HEK293T (cell line): ENCODE results near the gene SPDEF.

Experiments used
- CTCF ChIA-PET: fragments of 350-600 bp; formaldehyde crosslinking; extraction: SDS; loops from one replicate; lab custom pipeline; 2021; ENCODE audit warnings: antibody characterized with exemption, inconsistent platforms; lab: Yijun Ruan, JAX
- POLR2A ChIA-PET: fragments of 350-600 bp; formaldehyde crosslinking; extraction: SDS; loops from one replicate; lab custom pipeline; 2020; ENCODE audit warnings: antibody characterized with exemption, inconsistent platforms; lab: Yijun Ruan, JAX
- DNase-seq: peaks from one replicate; pipeline ENCODE4 v3.0.0; 2012; ENCODE audit warnings: mixed read lengths; ENCODE audit errors: extremely low spot score
- ARNT ChIP-seq: fragments of 450-650 bp; IDR thresholded peaks from 2 replicates; pipeline ENCODE4 v1.6.1; 2017; ENCODE audit warnings: mild to moderate bottlenecking
- BHLHE40 ChIP-seq: fragments of 450-650 bp; IDR thresholded peaks from 2 replicates; pipeline ENCODE4 v1.6.1; 2016; ENCODE audit warnings: mild to moderate bottlenecking, moderate library complexity, borderline replicate concordance
- CTBP1 ChIP-seq: fragments of 450-650 bp; IDR thresholded peaks from 2 replicates; pipeline ENCODE4 v1.6.1; 2016; ENCODE audit warnings: borderline replicate concordance
- ELF4 ChIP-seq: fragments of 450-650 bp; IDR thresholded peaks from 2 replicates; pipeline ENCODE4 v1.6.1; 2017; ENCODE audit warnings: antibody characterized with exemption
- FOXA1 ChIP-seq: fragments of 450-650 bp; IDR thresholded peaks from 2 replicates; pipeline ENCODE4 v1.6.1; 2016; ENCODE audit warnings: mild to moderate bottlenecking
- FOXK2 ChIP-seq: fragments of 450-650 bp; IDR thresholded peaks from 2 replicates; pipeline ENCODE4 v1.6.1; 2016; ENCODE audit warnings: mild to moderate bottlenecking
- FOXM1 ChIP-seq: fragments of 450-650 bp; IDR thresholded peaks from 2 replicates; pipeline ENCODE4 v1.6.1; 2017; ENCODE audit warnings: mild to moderate bottlenecking, borderline replicate concordance
- HDGF ChIP-seq: fragments of 450-650 bp; IDR thresholded peaks from 2 replicates; pipeline ENCODE4 v1.6.1; 2017; ENCODE audit warnings: antibody characterized with exemption, borderline replicate concordance
- L3MBTL2 ChIP-seq: fragments of 450-650 bp; conservative IDR thresholded peaks from 2 replicates; pipeline ENCODE4 v1.6.1; 2016; ENCODE audit warnings: mild to moderate bottlenecking
- LEF1 ChIP-seq: fragments of 450-650 bp; IDR thresholded peaks from 2 replicates; pipeline ENCODE4 v1.6.1; 2017; ENCODE audit warnings: mild to moderate bottlenecking, borderline replicate concordance
- NFRKB ChIP-seq: fragments of 450-650 bp; IDR thresholded peaks from 2 replicates; pipeline ENCODE4 v1.6.1; 2016; ENCODE audit warnings: mild to moderate bottlenecking, moderate library complexity
- SP1 ChIP-seq: fragments of 450-650 bp; IDR thresholded peaks from 2 replicates; pipeline ENCODE4 v1.6.1; 2017
- SUZ12 ChIP-seq: fragments of 450-650 bp; IDR thresholded peaks from 2 replicates; pipeline ENCODE4 v1.6.1; 2016; ENCODE audit warnings: mild to moderate bottlenecking
- TARDBP ChIP-seq: fragments of 450-650 bp; IDR thresholded peaks from 2 replicates; pipeline ENCODE4 v1.6.1; 2016
- ZNF384 ChIP-seq: fragments of 450-650 bp; IDR thresholded peaks from 2 replicates; pipeline ENCODE4 v1.6.1; 2016
- TF ChIP-seq, protein P1 (sequence below): fragments of 450-650 bp; IDR thresholded peaks from 2 replicates; pipeline ENCODE4 v1.6.1; 2016

Gene SPDEF

DNA sequence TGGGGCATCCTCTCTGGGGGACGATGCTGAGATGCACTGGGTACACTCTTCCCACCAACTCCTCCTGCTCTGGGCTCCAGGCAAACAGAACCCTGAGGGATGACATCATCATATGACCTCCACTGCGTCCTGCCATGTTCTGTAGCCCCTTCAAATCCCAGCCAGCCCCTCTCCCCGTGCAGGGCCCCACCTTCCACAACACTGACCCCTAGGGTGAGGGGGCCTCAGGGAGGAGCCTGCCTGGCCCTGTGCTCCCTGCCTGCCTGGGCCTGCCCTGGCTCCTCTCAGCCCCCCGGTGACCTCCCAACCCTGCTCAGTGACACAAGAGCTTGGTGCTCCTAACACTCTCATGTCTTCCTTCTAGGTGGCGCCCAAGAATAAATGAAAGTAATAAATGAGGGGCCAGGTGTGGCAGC, 9.6 kb upstream of the SPDEF start:
- no peak for DNase-seq
- CTCF ChIA-PET: no interaction called here
- POLR2A ChIA-PET: no interaction called here
- no peak for TF ChIP-seq LEF1
- no peak for TF ChIP-seq BHLHE40
- no peak for TF ChIP-seq FOXM1
- no peak for TF ChIP-seq L3MBTL2
- TF ChIP-seq SP1: no peak

GRCh38 chr6:34564181-34564580, 8.1 kb upstream of the SPDEF start:
- TF ChIP-seq CTBP1: no peak
- no peak for TF ChIP-seq SP1
- TF ChIP-seq FOXM1: no peak
- TF ChIP-seq ELF4: no peak
- TF ChIP-seq HDGF: no peak
- TF ChIP-seq NFRKB: no peak
- TF ChIP-seq LEF1: no peak
- TF ChIP-seq FOXK2: no peak
- TF ChIP-seq ZNF384: no peak
- no peak for TF ChIP-seq SUZ12
- TF ChIP-seq, protein P1, sequence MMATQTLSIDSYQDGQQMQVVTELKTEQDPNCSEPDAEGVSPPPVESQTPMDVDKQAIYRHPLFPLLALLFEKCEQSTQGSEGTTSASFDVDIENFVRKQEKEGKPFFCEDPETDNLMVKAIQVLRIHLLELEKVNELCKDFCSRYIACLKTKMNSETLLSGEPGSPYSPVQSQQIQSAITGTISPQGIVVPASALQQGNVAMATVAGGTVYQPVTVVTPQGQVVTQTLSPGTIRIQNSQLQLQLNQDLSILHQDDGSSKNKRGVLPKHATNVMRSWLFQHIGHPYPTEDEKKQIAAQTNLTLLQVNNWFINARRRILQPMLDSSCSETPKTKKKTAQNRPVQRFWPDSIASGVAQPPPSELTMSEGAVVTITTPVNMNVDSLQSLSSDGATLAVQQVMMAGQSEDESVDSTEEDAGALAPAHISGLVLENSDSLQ: no peak
- TF ChIP-seq FOXA1: no peak
- no peak for TF ChIP-seq ARNT
- no peak for TF ChIP-seq BHLHE40
- no peak for TF ChIP-seq TARDBP
- TF ChIP-seq L3MBTL2: no peak
- ChIA-PET POLR2A (no interaction called here), CTCF (interaction anchor here (0.6 to 0.8 kb wide), 2 partner anchors 210 to 428 kb away, joined by 3 read pairs; no protein-coding TSS in a partner anchor)
- no peak for DNase-seq

GRCh38 chr6:34563513-34563870, 7.4 kb upstream of the SPDEF start:
- CTCF ChIA-PET: interaction anchor here (0.6 to 1.1 kb wide), 2 partner anchors 210 to 814 kb away, joined by 3 to 4 read pairs; no protein-coding TSS in a partner anchor
- POLR2A ChIA-PET: no interaction called here
- TF ChIP-seq TARDBP (no peak), SP1 (no peak), FOXK2 (no peak), FOXA1 (no peak), BHLHE40 (no peak), ARNT (no peak), L3MBTL2 (no peak), NFRKB (no peak), CTBP1 (no peak), ZNF384 (no peak)

GRCh38 chr6:34562861-34563512, 6.9 kb upstream of the SPDEF start:
- ChIA-PET CTCF (interaction anchor here (0.5 to 1.1 kb wide), 2 partner anchors 101 to 813 kb away, joined by 4 read pairs; no protein-coding TSS in a partner anchor), POLR2A (no interaction called here)
- no peak for TF ChIP-seq BHLHE40
- TF ChIP-seq FOXM1: no peak
- no peak for TF ChIP-seq FOXK2
- no peak for TF ChIP-seq SUZ12
- no peak for TF ChIP-seq SP1
- TF ChIP-seq TARDBP: no peak
- TF ChIP-seq, protein P1: no peak
- TF ChIP-seq HDGF: no peak
- TF ChIP-seq LEF1: no peak
- DNase-seq: no peak

More at GRCh38 chr6:34563513-34563870, 7.4 kb upstream of the SPDEF start:
- DNase-seq: no peak

GRCh38 chr6:34562350-34562749, 6.2 kb upstream of the SPDEF start:
- TF ChIP-seq, protein P1: no peak
- TF ChIP-seq ZNF384 (no peak), ARNT (no peak), BHLHE40 (no peak), ELF4 (no peak)
- ChIA-PET CTCF (interaction anchor here (0.5 to 1.1 kb wide), 2 partner anchors 100 to 813 kb away, joined by 4 read pairs; no protein-coding TSS in a partner anchor), POLR2A (no interaction called here)
- DNase-seq: no peak

GRCh38 chr6:34561227-34561530, 5.0 kb upstream of the SPDEF start:
- TF ChIP-seq FOXK2 (no peak), LEF1 (no peak), TARDBP (no peak), FOXA1 (no peak), HDGF (no peak), BHLHE40 (no peak), FOXM1 (no peak), CTBP1 (no peak), NFRKB (no peak), ELF4 (no peak)
- TF ChIP-seq, protein P1: no peak
- DNase-seq: no peak
- ChIA-PET POLR2A (no interaction called here), CTCF (no interaction called here)
